ENCODE results near the gene JMJD6. TPM values are rescaled to one million over a fixed set of nuclear protein-coding genes. Genes with fewer than 3 reads are reported as not detected.
"Not testable (repeated sequence)": the region's sequence is repeated elsewhere in the genome, so short reads cannot be mapped to it uniquely, and the experiment has no call there.

The JMJD6 gene
- polyA plus RNA-seq, 1 donor (not counting 4 experiments of a cell fraction or from before 2014, with no cell fraction given), result 12.0 TPM

DNA sequence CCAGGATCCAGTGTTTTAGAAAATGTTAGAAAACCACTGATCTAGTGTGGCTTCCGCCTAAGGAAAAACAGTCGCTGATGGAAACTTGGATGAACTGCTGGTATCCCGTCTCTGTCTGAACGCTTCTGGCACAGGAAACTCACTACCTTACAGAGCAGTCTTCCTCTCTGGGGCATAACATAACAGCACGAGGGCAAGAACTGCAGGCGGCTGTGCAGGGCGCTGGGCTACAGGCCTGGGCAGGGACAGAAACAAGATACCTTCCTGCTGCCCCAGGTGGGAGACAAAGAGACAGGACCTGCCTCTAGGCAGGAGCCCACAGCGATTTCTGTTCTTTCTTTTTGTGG is 26.2 kb downstream of the JMJD6 start:
- peaks cover 36% of the 10 kb centered on the region for H3K4me1 ChIP-seq (ENCODE audit: control insufficient read depth, extremely low read depth, insufficient read depth, low read length)
- H3K79me2 ChIP-seq (ENCODE audit: control insufficient read depth, insufficient read depth, low read length), result peaks cover 57% of the 10 kb centered on the region
- peak overlapping the region; percentile 59 for H3K27ac ChIP-seq (ENCODE audit: control insufficient read depth, insufficient read depth, low read length)
- peak overlapping the region in 2 of 3 experiments; percentile 49 to 54 for H3K4me3 ChIP-seq (ENCODE audit: control insufficient read depth in 2 of 3, extremely low read depth in 1 of 3, insufficient read depth in 2 of 3, low read depth in 1 of 3, low read length in 3 of 3)
- peaks cover 8% of the 10 kb centered on the region for H3K9me1 ChIP-seq (ENCODE audit: control insufficient read depth, extremely low read depth, insufficient read depth, low read length)
- no peak for DNase-seq (ENCODE audit: low read depth, low spot score)
- H3K4me2 ChIP-seq (ENCODE audit: control insufficient read depth, extremely low read depth, insufficient read depth, low read depth, low read length), result peak overlapping the region; percentile 75
- peaks cover 3% of the 10 kb centered on the region for H4K20me1 ChIP-seq (ENCODE audit: control insufficient read depth, extremely low read depth, insufficient read depth, low read length)
- H2AFZ ChIP-seq (ENCODE audit: control insufficient read depth, low read length), result peak overlapping the region; percentile 51
- FAIRE-seq, result peak; percentile 92
- no peaks in the 10 kb centered on the region for H3K27me3 ChIP-seq (ENCODE audit: control insufficient read depth, extremely low read depth, insufficient read depth, low read length)
- peaks cover 0 to 14% of the 10 kb centered on the region in 2 experiments for H3K36me3 ChIP-seq (ENCODE audit: control insufficient read depth in 2 of 2, extremely low read depth in 1 of 2, insufficient read depth in 2 of 2, low read length in 2 of 2)
- TF ChIP-seq, protein P1, sequence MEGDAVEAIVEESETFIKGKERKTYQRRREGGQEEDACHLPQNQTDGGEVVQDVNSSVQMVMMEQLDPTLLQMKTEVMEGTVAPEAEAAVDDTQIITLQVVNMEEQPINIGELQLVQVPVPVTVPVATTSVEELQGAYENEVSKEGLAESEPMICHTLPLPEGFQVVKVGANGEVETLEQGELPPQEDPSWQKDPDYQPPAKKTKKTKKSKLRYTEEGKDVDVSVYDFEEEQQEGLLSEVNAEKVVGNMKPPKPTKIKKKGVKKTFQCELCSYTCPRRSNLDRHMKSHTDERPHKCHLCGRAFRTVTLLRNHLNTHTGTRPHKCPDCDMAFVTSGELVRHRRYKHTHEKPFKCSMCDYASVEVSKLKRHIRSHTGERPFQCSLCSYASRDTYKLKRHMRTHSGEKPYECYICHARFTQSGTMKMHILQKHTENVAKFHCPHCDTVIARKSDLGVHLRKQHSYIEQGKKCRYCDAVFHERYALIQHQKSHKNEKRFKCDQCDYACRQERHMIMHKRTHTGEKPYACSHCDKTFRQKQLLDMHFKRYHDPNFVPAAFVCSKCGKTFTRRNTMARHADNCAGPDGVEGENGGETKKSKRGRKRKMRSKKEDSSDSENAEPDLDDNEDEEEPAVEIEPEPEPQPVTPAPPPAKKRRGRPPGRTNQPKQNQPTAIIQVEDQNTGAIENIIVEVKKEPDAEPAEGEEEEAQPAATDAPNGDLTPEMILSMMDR (optimal IDR thresholded peaks at IDR 0.05 in 1 of 3, IDR thresholded peaks at IDR 0.05 in 1 of 3, conservative IDR thresholded peaks at IDR 0.05 in 1 of 3; ENCODE audit: extremely low read depth in 1 of 3, insufficient read depth in 2 of 3, low read length in 3 of 3), result no peak
- no peak for TF ChIP-seq EZH2 (IDR thresholded peaks at IDR 0.05; ENCODE audit: low read length)
- H3K9ac ChIP-seq (ENCODE audit: control insufficient read depth, extremely low read depth, insufficient read depth, low read length), result peak overlapping the region; percentile 73
- H3K9me3 ChIP-seq (ENCODE audit: control insufficient read depth, low read depth, low read length), result no peaks in the 10 kb centered on the region
- dilution Hi-C loops (cut with MboI; ENCODE audit: extremely low pct_ligation_motif_present, low sequenced_read_pairs), result no loop called here

- H3K9me3 ChIP-seq (ENCODE audit: control insufficient read depth, low read depth, low read length); H3K9me1 ChIP-seq (ENCODE audit: control insufficient read depth, extremely low read depth, insufficient read depth, low read length); H3K4me2 ChIP-seq (ENCODE audit: control insufficient read depth, extremely low read depth, insufficient read depth, low read depth, low read length); H3K27ac ChIP-seq (ENCODE audit: control insufficient read depth, insufficient read depth, low read length); FAIRE-seq; H3K9ac ChIP-seq (ENCODE audit: control insufficient read depth, extremely low read depth, insufficient read depth, low read length); DNase-seq (ENCODE audit: low read depth, low spot score); H3K27me3 ChIP-seq (ENCODE audit: control insufficient read depth, extremely low read depth, insufficient read depth, low read length); H2AFZ ChIP-seq (ENCODE audit: control insufficient read depth, low read length); dilution Hi-C loops (cut with MboI; ENCODE audit: extremely low pct_ligation_motif_present, low sequenced_read_pairs); H3K4me3 ChIP-seq (ENCODE audit: control insufficient read depth in 2 of 3, extremely low read depth in 1 of 3, insufficient read depth in 2 of 3, low read depth in 1 of 3, low read length in 3 of 3); H4K20me1 ChIP-seq (ENCODE audit: control insufficient read depth, extremely low read depth, insufficient read depth, low read length): not testable (repeated sequence)
- H3K36me3 ChIP-seq (ENCODE audit: control insufficient read depth in 2 of 2, extremely low read depth in 1 of 2, insufficient read depth in 2 of 2, low read length in 2 of 2), result peaks cover 0 to 14% of the 10 kb centered on the region in 2 experiments
- peaks cover 53% of the 10 kb centered on the region for H3K79me2 ChIP-seq (ENCODE audit: control insufficient read depth, insufficient read depth, low read length)
- H3K4me1 ChIP-seq (ENCODE audit: control insufficient read depth, extremely low read depth, insufficient read depth, low read length), result peaks cover 39% of the 10 kb centered on the region
Observed at GRCh38 chr17:76698466-76698977, 27.9 kb downstream of the JMJD6 start.
